Mammary epithelial cell (primary cell): ENCODE results near the gene LGALS7.

Source experiments
- CTCF ChIP-seq, 2 donors: IDR thresholded peaks in 1 of 2; conservative IDR thresholded peaks in 1 of 2; 2 replicates each; pipeline ENCODE4 v1.5.1; 2011 to 2012; ENCODE audit warnings: inconsistent platforms in 2 of 2, low read length in 2 of 2, mild to moderate bottlenecking in 2 of 2, control low read depth in 1 of 2, low read depth in 1 of 2; ENCODE audit not compliant: insufficient read depth in 1 of 2; ENCODE audit errors: extremely low read depth in 1 of 2
- EZH2 ChIP-seq: IDR thresholded peaks from 2 replicates; pipeline ENCODE4 v1.6.1; 2012; ENCODE audit warnings: low read length, inconsistent platforms, borderline replicate concordance

GRCh38 chr19:38774181-38774950, 1.0 kb upstream of the LGALS7 start:
- TF ChIP-seq CTCF (conservative IDR thresholded peaks at IDR 0.05 in 1 of 2, IDR thresholded peaks at IDR 0.05 in 1 of 2; ENCODE audit: extremely low read depth in 1 of 2, insufficient read depth in 1 of 2, low read depth in 1 of 2, low read length in 2 of 2) (no peak), EZH2 (no peak)
